ENCODE measurements around the gene GAPDH. TPM values are rescaled to one million over a fixed set of nuclear protein-coding genes. Genes with fewer than 3 reads are reported as not detected.
A peak's percentile ranks its signal among the peaks of the same experiment; 100 is the strongest.

The GAPDH gene
- total RNA-seq, 1 donor from 2014 or later, result 3,067 TPM

DNA sequence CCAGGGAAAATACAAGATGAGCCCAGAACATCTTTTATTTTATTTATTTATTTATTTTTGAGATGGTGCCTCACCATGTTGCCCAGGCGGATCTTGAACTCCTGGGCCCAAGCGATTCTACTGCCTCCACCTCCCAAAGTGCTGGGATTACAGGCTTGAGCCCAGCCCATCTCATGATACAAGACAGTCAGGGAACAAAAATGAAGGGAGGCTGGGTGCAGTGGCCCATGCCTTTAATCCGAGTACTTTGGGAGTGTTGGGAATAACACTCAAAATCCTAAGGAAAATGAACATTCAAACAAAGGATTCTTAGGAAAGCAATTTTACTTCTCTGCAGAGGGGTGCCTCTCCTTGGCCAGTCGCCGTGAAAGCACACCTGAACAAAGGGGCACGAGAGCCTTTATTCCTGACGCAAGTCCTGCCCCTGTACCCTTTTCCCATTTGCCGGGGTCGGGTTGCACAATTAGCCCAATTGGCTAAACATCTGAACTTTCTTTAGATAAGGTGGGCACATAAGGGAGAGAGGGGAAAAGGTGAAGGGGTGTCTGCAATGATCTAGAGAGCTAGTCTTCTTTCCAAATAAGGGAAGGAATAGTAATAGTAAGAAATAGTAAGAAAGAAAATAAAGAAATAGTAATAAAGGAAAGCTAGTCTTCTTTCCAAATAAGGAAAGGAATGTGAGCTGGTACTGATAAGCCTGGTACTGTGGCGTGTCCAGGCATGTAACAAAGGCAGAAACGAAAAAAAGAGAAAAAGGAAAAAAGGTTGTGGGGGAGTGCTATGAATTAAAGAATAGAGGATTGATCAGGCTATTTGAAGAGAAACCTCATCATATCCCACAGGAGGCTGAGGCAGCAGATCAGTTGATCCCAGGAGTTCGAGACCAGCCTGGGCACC is 27.0 kb upstream of the GAPDH start:
- Mint-ChIP-seq H3K27me3 (ENCODE audit: low read depth) (no peaks in the 10 kb centered on the region), H3K4me3 (ENCODE audit: unreplicated experiment) (no peak overlapping the region), H3K36me3 (ENCODE audit: low read depth) (peaks cover 17% of the 10 kb centered on the region), H3K4me1 (ENCODE audit: low read depth) (peaks cover 12% of the 10 kb centered on the region), H3K27ac (ENCODE audit: unreplicated experiment) (peak overlapping the region; percentile 92), H3K9me3 (ENCODE audit: low read depth) (no peaks in the 10 kb centered on the region)
- TF ChIP-seq, protein P1, sequence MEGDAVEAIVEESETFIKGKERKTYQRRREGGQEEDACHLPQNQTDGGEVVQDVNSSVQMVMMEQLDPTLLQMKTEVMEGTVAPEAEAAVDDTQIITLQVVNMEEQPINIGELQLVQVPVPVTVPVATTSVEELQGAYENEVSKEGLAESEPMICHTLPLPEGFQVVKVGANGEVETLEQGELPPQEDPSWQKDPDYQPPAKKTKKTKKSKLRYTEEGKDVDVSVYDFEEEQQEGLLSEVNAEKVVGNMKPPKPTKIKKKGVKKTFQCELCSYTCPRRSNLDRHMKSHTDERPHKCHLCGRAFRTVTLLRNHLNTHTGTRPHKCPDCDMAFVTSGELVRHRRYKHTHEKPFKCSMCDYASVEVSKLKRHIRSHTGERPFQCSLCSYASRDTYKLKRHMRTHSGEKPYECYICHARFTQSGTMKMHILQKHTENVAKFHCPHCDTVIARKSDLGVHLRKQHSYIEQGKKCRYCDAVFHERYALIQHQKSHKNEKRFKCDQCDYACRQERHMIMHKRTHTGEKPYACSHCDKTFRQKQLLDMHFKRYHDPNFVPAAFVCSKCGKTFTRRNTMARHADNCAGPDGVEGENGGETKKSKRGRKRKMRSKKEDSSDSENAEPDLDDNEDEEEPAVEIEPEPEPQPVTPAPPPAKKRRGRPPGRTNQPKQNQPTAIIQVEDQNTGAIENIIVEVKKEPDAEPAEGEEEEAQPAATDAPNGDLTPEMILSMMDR (IDR thresholded peaks at IDR 0.05), result no peak
- no peak for DNase-seq (ENCODE audit: low spot score)

DNA sequence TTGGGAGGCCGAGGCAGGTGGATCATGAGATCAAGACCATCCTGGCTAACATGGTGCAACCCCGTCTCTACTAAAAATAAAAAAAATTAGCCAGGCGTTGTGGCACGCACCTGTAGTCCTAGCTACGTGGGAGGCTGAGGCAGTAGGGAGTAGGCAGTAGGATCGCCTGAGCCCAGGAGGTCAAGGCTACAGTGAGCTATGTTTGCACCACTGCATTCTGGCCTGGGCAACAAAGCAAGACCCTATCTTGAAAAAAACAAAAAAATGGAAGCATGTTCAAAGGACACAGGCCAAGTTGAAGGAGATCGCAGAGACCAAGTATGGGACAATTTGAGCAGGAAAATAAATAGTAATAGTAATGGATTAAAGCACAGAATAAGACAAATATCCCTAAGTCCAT is 26.2 kb upstream of the GAPDH start:
- no peaks in the 10 kb centered on the region for H3K27me3 Mint-ChIP-seq (ENCODE audit: low read depth)
- H3K4me3 Mint-ChIP-seq (ENCODE audit: unreplicated experiment), result no peak overlapping the region
- H3K9me3 Mint-ChIP-seq (ENCODE audit: low read depth), result no peaks in the 10 kb centered on the region
- H3K36me3 Mint-ChIP-seq (ENCODE audit: low read depth), result peaks cover 23% of the 10 kb centered on the region
- DNase-seq (ENCODE audit: low spot score), result no peak
- H3K27ac Mint-ChIP-seq (ENCODE audit: unreplicated experiment), result peak overlapping the region; percentile 92
- TF ChIP-seq, protein P1 (IDR thresholded peaks at IDR 0.05), result no peak
- peaks cover 12% of the 10 kb centered on the region for H3K4me1 Mint-ChIP-seq (ENCODE audit: low read depth)

DNA sequence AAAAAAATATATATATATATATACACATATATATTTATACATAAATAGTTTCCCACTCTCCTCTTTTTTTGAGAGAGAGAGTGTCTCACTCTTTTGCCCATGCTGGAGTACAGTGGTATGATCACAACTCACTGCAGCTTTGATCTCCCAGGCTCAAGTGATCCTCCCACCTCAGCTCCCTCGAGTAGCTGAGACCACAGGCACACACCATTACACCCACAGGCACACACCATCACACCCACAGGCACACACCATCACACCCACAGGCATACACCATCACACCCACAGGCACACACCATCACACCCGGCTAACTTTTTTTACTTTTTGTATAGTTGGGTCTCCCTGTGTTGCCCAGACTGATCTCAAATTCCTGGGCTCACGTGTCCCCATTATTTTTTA is 14.1 kb upstream of the GAPDH start:
- Mint-ChIP-seq H3K4me1 (ENCODE audit: low read depth) (no peaks in the 10 kb centered on the region), H3K36me3 (ENCODE audit: low read depth) (peaks cover 41% of the 10 kb centered on the region), H3K27me3 (ENCODE audit: low read depth) (no peaks in the 10 kb centered on the region), H3K27ac (ENCODE audit: unreplicated experiment) (no peak overlapping the region), H3K4me3 (ENCODE audit: unreplicated experiment) (no peak overlapping the region), H3K9me3 (ENCODE audit: low read depth) (no peaks in the 10 kb centered on the region)
- DNase-seq (ENCODE audit: low spot score), result no peak
- TF ChIP-seq, protein P1 (IDR thresholded peaks at IDR 0.05), result no peak

DNA sequence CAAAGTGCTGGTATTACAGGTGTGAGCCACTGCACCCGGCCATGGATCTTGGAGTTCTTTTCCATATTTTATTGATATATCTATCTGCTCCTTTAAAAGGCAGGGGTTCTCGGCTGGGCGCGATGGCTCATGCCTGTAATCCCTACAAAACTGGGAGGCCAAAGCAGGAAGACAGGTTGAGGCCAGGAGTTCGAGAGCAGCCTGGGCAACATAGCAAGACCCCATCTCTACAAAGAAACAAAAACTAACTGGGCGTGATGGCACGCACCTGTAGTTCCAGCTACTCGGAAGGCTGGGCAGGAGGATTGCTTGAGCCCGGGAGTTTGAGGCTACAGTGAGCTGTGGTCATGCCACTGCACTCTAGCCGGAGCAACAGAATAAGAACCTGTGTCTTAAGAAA is 12.1 kb upstream of the GAPDH start:
- no peak overlapping the region for H3K27ac Mint-ChIP-seq (ENCODE audit: unreplicated experiment)
- H3K4me1 Mint-ChIP-seq (ENCODE audit: low read depth), result no peaks in the 10 kb centered on the region
- no peaks in the 10 kb centered on the region for H3K27me3 Mint-ChIP-seq (ENCODE audit: low read depth)
- peaks cover 41% of the 10 kb centered on the region for H3K36me3 Mint-ChIP-seq (ENCODE audit: low read depth)
- DNase-seq (ENCODE audit: low spot score), result no peak
- TF ChIP-seq, protein P1 (IDR thresholded peaks at IDR 0.05), result no peak
- H3K4me3 Mint-ChIP-seq (ENCODE audit: unreplicated experiment), result no peak overlapping the region
- no peaks in the 10 kb centered on the region for H3K9me3 Mint-ChIP-seq (ENCODE audit: low read depth)

DNA sequence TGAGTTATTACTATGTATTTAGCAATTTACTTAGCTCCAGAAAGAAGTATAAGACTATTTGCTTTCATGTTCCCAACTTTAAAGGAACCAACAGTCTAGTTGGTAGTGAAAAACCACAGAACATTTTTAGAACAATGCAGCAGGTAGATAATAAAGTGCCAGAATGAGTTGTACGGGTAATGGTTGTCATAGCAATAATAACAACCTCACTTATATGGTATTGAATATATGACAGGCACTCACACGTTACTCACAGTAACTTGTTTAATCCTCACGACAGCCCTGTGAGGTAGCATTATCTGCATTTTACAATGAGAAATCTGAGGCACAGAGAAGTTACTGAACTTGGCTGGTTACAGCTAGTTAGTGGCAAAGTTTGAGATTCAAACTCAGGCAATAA is 10.6 kb upstream of the GAPDH start:
- Mint-ChIP-seq H3K36me3 (ENCODE audit: low read depth) (peaks cover 41% of the 10 kb centered on the region), H3K4me3 (ENCODE audit: unreplicated experiment) (no peak overlapping the region), H3K9me3 (ENCODE audit: low read depth) (no peaks in the 10 kb centered on the region), H3K4me1 (ENCODE audit: low read depth) (no peaks in the 10 kb centered on the region), H3K27me3 (ENCODE audit: low read depth) (no peaks in the 10 kb centered on the region), H3K27ac (ENCODE audit: unreplicated experiment) (peak overlapping the region; percentile 22)
- no peak for DNase-seq (ENCODE audit: low spot score)
- TF ChIP-seq, protein P1 (IDR thresholded peaks at IDR 0.05), result no peak

All from chondrocyte (in vitro differentiated cells).